Stimulated activated CD8-positive, alpha-beta memory T cell treated with anti-CD3 and anti-CD28 coated beads, Interleukin-7, amount 100 ng/mL, for 24 hours (primary cell): ENCODE results near the gene SRP68.
"Not testable (repeated sequence)": the region's sequence is repeated elsewhere in the genome, so short reads cannot be mapped to it uniquely, and the experiment has no call there.

ENCODE experiments used
- DNase-seq: peaks from one replicate; pipeline ENCODE4 v3.0.0-alpha.2; 2020; ENCODE audit warnings: low read depth

Gene SRP68

DNA sequence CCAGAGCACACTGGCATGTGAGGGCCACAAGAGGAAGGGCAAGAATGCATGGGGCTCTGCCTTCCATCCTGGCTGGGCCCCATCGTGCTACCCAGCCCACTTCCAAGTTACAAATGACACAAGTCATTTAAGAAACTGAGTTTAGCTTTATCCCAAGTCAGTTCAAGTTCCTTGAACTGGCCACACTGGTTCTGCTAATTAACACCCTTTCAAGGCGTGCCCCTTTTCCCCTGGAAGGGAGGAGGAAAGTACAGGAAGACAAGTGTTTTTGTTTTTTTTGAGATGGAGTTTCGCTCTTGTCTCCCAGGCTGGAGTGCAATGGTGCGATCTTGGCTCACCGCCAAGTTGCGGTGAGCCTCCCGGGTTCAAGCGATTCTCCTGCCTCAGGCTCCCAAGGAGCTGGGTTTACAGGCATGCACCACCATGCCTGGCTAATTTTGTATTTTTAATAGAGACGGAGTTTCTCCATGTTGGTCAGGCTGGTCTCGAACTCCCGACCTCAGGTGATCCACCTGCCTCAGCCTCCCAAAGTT, 27.8 kb downstream of the SRP68 start:
- not testable (repeated sequence) for DNase-seq

GRCh38 chr17:76042868-76043267, 29.4 kb downstream of the SRP68 start:
- not testable (repeated sequence) for DNase-seq

GRCh38 chr17:76040376-76040775, 31.9 kb downstream of the SRP68 start:
- no peak for DNase-seq

- DNase-seq = no peak
These were observed 33.2 kb downstream of the SRP68 start for GRCh38 chr17:76039121-76039520.

- DNase-seq = no peak
These were observed 34.3 kb downstream of the SRP68 start for GRCh38 chr17:76038050-76038449.

DNA sequence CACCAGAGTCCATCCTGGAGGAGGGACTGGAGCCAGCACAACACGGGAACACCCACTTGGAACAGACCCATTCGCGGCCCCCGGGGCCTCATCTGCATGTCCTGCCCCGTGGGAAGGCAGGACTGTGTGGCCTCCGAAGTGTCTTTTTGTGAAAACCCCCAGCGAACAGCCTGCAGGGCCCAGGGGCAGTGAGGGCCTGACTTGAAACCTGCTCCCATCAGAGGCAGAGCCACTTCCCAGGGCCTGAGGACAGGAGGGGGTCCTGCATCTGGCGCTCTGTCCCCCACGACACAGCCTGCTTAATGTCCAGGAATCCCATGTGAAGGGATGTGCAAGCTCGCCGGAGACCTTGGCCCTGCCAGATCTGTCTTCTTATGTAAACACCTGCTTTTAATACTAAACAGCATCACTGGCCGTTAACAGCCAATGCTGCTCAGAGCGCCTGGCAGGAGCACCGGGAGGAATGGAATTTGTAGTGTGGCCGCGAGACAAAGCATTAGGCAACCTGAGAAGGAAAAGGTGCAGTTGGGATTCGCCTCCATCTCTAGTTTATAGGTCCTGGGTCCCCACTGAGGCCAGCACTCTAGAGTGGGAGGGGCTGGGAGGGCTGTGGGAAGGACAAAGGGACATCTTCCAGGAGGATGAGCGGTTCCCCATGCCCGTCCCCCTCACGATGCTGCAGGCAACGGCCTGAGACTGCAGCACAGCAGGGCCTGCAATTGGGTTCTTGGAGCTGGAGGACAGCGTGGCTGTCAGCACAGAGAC, 35.6 kb downstream of the SRP68 start:
- DNase-seq = no peak

- DNase-seq = no peak
These were observed 37.6 kb downstream of the SRP68 start for GRCh38 chr17:76034428-76035350.

- no peak for DNase-seq
These were observed 39.2 kb downstream of the SRP68 start for GRCh38 chr17:76033139-76033538.

DNA sequence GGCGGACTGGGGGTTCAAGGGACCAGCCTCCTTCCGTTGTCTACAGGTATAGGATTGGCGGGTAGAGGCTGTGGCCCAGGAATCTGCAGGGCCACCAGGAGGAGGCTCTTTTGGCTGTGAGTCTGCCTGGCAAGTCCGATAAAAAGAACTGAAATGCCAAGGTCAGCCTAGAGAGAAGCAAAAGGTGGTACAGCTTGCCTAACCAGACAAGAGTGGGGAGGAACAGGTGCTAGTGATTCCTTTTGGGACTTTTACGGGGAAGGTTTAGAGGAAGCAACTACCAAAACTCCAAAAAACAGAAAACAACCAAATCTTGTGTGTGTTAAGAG, 39.6 kb downstream of the SRP68 start:
- DNase-seq = no peak

- DNase-seq = no peak
These were observed 40.1 kb downstream of the SRP68 start for GRCh38 chr17:76032073-76032779.

DNA sequence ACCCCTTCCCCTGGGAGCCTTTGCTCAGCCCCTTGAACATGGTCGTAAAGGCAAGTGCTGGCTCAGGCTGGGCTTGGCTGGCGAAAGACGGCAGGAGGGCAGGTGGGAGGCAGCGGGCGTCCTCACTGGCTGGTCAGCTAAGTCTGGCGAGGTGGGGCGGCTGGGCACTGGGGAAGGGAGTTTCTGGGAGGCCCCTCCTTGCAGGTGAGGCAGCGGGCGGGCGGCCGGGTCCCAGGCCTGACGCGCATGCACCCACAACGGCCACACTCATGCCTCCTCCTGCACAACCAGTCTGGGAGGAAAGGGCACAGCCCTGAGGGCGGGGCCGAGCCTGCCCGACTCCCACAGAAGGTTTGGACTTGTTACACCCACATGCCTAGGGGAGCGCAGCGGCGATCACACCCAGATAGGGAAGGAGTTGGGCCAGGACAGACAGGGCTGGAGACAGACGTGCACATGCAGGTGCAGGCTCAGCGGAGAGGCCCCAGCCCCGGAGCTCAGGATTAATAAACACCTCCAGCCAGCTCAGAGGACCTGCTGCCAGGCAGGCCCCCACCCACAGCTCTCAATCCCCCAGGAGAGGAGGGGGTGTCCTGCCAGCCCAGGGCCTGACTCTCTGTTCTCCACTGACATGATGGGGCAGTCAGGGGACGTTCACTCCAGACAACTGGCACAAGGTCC, 45.0 kb downstream of the SRP68 start, which contains the start of gene EVPL:
TSS of gene EVPL (minus strand) at position 148 of the 681 bp plus-strand sequence. CDS start at position 40, 108 bp downstream.
- no peak for DNase-seq

DNA sequence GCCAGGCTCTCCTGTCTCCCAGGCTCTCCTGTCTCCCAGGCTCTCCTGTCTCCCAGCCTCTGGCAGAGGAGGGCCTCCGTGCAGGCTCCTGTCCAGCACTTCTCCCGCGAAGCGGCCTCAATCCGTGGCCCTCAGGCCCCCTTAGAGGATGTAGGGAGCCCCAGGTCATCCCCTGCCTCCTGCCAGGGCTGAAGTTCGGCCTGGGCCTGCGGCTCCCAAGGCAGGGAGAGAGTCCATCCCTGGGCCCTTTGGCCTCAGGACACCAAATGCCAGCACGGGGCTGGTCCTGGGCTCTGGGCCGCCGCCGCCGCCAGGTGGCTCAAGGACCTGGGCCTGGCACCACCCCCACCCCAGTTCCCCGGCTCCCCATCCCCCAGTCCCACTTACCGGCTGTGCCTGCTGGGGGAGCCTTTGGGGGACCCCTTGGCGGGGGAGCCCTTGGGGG, 45.6 kb downstream of the SRP68 start:
- DNase-seq = no peak

DNA sequence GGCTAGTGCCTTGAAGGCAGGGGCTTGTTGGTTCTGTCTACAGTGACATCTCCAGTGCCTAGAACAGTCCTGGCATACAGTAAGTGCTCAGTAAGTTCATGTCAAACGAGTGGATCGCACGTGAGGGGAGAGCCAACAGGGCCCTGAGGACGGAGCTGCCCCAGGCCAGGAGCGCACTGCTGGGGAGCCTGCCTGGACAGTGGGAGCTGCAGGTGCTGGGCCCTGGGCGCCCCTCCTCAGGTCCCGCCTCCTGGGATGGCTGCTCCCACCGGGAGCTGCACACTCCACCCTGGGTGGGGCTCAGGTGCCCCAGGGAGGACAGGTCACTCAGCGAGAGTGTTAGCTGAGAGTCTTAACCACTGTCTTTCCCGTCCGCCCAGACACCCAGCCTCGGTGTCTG, 47.0 kb downstream of the SRP68 start:
- DNase-seq = no peak

DNA sequence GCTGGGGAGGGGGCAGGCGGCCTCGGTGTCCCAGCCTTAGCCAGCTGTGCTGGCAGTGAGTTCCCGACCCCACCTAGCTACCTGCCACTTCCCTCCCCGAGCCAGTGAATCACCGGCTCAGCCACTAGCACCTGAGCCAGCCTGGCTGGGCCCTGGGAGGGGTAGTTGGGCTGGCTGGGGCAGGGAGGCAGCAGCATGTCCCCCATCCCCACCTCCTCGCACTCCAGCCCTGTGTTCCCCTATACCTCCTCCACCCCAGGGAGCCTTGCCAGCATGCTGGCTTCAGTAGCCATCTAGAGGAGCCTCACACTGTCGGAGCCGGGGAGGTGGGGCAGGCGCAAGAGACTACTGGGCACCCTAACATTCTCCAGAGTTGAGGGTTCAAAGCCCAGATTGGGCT, 48.0 kb downstream of the SRP68 start:
- no peak for DNase-seq

- DNase-seq = no peak
These were observed 48.4 kb downstream of the SRP68 start for GRCh38 chr17:76023900-76024237.

DNA sequence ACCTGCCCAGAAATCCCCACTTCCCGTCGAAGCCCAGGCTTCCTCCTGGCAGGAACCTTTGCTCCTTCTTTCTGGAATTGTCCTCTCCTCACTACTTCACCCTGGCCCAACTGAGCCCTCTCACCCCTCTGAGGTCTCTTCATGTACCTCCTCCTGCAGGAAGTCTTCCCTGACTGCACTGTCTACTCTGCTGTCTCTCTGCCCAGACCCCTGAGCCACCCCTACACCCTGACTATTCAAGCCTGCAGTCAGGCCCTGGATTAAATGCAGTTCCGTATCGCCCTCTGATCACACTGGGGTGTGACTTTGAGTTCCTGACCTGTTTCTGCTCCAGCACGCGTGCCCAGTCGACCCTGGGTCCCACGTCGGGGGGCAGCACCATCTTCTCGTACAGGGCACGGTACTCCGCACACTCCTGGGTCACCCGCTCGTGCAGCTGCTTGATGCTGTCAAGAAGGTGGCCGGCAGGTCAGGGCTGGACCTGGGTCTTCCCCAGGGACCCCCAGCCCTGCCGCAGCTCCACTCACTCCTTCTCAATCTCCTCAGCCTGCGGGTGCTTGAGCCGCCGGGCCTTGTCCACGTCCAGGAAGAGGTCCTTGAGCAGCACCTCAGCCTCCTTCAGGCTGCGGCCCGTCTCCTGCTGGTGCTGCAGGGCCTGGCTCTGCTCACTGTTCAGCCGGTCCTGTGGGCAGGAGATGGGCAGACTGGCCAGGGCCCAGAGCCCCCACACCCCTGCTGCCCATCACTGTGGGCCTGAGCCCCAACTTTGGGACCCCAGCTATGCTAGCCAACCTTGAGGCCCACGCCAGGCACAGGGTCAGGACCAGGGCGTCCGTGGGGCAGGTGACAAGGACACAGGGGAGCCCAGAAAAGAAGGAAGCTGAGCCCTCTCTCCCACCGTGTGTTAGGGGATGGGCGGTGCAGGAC, 49.1 kb downstream of the SRP68 start:
- DNase-seq = no peak

DNA sequence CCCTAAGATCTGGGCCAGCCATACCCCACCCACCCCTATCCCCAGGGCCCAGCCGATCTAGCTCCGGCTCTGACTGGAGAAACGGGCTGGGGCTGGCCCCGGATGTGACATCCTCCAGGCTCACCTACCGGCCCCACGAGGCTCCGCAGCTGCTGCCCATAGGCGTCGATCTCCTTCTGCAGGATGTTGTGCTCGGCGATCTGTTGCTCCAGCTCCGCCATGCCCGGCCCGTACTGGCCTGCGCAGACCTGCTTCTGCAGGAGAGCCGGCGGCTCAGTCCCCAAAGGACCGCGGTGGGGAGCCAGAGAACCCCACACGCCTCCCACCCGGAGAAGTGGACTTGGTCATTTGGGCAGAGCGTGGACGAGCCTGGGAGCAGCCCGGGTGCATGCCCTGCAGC, 50.0 kb downstream of the SRP68 start:
- no peak for DNase-seq

GRCh38 chr17:76019833-76020467, 52.4 kb downstream of the SRP68 start:
- no peak for DNase-seq

GRCh38 chr17:76018801-76019200, 53.5 kb downstream of the SRP68 start:
- no peak for DNase-seq

GRCh38 chr17:76018340-76018680, 54.0 kb downstream of the SRP68 start:
- DNase-seq = no peak
